Left ventricle myocardium superior (tissue), 1 donor: Measurements from ENCODE around the gene KIF1A. TPM values are rescaled to one million over a fixed set of nuclear protein-coding genes. Genes with fewer than 3 reads are reported as not detected.
A peak's percentile ranks its signal among the peaks of the same experiment; 100 is the strongest.

ENCODE experiments used
- ATAC-seq: fragments of 200-7000 bp; cut with Tn5 transposase; one replicate; pipeline ENCODE4 v1.9.1; 2020; ENCODE audit warnings: mild to moderate bottlenecking, moderate library complexity
- DNase-seq: peaks from one replicate; pipeline ENCODE4 v3.0.0-alpha.2; 2020
- intact Hi-C: fragments of 100-400 bp; cut with micrococcal nuclease; formaldehyde crosslinking; loops from one replicate; pipeline ENCODE4 v1.11.0; 2022
- total RNA-seq: library from RNA; stranded (reverse); fragmentation: NEBNext Ultra II Directional; extraction: Animal tissue kit (Norgen Biotek cat#: 25700); gene quantifications from one replicate; pipeline ENCODE4 v1.2.1, GENCODE V29; 2021
- donor health status: DM: no; HTN: yes; CAD: no; lungs with severe emphysema.

Gene KIF1A
- total RNA-seq, 1 donor from 2014 or later = 1.6 TPM

- DNase-seq (no peak), ATAC-seq (no peak)
- intact Hi-C loops = no loop called here
Measured at GRCh38 chr2:240823449-240824336, 3.7 kb upstream of the KIF1A start.

DNA sequence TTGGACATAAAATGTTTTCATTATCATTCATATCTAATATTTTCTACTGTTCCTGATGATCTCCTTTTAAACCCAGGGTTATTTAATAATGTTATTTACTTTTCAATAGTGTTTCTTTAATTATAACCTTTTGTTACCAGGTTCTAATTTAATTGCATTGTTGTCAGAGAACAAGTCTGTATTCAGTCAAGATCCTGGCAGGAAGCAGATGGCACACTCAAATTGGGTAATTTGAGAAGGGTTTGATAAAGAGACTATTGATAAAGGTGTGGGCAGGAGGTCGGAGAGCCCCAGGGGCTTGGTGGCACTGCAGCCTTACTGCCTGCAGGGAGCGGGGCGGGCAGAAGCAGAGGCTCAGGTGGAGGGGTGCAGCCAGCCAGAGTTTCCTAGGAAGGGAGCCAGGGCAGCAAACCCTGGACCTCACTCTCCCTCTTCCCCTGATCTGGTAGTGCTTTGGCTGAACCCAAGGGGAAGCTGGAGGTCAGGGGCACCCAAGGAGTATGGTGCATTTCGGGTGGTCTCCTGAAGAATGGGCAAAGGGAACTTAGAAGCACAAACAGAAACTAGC, 2.3 kb upstream of the KIF1A start:
- DNase-seq = no peak
- intact Hi-C loops = no loop called here
- no peak for ATAC-seq

- intact Hi-C loops = no loop called here
- ATAC-seq (no peak), DNase-seq (no peak)
Measured at GRCh38 chr2:240821429-240821778, 1.4 kb upstream of the KIF1A start.

GRCh38 chr2:240820607-240821428, 799 bp upstream of the KIF1A start:
- intact Hi-C loops = no loop called here
- ATAC-seq = no peak
- DNase-seq = no peak

DNA sequence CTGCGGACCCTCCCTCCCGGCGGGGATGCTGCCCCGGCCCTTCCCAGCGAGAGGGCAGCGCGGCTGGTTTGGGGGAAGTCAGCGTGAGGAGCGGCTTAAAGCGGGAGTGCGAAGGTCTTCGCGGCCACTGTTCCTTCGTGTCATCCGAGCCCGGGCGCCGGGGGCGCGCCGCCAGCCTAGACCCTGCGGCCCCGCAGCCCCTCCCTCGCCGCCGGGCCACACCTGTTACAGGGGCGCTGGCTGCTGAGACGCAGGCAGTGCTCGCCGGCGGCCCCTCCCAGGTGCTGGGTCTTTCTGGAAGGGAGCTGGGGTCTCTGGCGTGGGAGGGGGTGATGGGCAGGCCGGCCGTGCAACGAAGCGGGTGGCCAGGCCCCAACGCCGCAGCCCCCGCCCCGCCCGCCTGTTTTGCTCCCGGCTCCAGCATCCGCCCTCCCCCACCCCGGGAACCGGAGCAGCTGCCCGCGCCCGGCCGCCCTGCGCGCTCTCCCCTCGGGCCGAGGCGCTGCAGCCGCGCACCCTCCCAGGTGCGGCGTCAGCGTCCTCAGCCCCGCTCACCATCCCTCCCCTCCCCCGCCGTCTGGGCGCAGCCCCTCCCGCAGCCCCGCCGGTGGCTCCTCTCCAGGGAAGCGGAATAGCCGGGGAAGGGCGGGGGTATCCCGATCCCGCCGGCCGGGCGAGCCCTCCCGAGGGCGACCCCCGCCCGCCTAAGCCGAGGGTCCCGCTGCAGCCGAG, 727 bp downstream of the KIF1A start:
- intact Hi-C loops = no loop called here
- peak; percentile 18 for ATAC-seq
- DNase-seq = no peak

- ATAC-seq = no peak
- DNase-seq = no peak
- intact Hi-C loops = no loop called here
Measured at GRCh38 chr2:240818293-240819125, 1.5 kb downstream of the KIF1A start.

GRCh38 chr2:240817496-240818292, 2.3 kb downstream of the KIF1A start:
- intact Hi-C loops = no loop called here
- no peak for DNase-seq
- ATAC-seq = no peak

DNA sequence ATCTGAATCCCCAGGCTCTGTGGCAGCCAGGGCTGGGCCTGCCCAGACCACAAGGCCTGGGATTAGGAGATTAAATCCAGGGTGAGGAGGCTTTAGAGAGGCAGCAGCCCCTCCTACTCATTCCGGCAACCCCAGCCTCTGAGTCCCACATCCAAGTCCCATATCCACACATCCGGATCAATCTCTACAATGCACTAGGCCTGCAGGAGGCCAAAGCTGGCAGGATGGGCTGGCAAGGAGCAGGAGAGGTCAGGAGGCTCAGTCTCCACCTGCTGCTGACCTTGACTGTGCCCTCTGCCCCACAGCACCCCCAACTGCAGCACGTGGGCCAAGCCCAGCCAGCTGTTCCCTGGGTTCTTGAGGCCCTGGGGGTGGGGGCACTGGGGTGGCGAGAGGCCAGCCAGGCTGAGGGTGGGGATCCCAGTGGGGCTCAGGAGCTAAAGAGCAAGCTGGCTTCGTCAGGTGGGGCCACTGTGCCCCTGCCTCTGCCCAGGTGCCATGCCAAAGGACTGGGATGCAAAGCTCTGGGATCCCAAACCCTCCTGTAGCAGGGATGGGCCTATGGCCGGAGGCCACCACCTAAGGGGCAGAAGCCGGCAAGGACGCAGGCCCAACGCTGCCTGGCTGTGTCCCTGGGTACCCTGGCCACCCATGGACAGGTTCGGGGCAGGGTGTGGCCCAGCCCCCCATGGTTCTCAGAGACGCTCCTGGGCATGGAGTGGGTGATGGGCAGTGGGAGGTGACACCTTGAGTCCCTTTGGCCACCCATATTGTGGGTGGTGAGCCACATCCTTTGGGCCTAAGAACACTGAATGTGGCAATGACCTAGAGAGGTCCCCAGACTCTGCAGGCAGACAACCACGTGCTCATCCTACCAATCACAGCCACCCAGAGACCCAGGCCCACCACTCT, 3.2 kb downstream of the KIF1A start:
- ATAC-seq = no peak
- intact Hi-C loops = no loop called here
- DNase-seq = no peak

GRCh38 chr2:240815761-240816583, 4.0 kb downstream of the KIF1A start:
- ATAC-seq (no peak), DNase-seq (no peak)
- intact Hi-C loops = no loop called here

- no peak for ATAC-seq
- intact Hi-C loops = no loop called here
- peak; percentile 9 for DNase-seq
Measured at GRCh38 chr2:240814946-240815760, 4.9 kb downstream of the KIF1A start.

GRCh38 chr2:240814280-240814679, 5.7 kb downstream of the KIF1A start:
- intact Hi-C loops = no loop called here
- ATAC-seq = no peak
- no peak for DNase-seq

GRCh38 chr2:240813231-240813921, 6.6 kb downstream of the KIF1A start:
- ATAC-seq (no peak), DNase-seq (peak; percentile 11)
- intact Hi-C loops = no loop called here

DNA sequence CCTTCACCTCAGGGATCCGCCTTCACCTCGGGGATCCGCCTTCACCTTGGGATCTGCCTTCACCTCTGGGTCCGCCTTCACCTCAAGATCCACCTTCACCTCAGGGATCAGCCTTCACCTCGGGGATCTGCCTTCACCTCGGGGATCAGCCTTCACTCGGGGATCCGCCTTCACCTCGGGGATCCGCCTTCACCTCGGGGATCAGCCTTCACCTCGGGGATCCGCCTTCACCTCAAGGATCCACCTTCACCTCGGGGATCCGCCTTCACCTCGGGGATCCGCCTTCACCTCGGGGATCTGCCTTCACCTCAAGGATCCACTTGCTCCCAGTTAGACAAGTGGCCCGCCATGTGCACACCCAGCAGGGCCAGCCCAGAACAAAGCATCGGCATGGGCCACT, 7.3 kb downstream of the KIF1A start:
- ATAC-seq (no peak), DNase-seq (peak; percentile 16)
- intact Hi-C loops = no loop called here

DNA sequence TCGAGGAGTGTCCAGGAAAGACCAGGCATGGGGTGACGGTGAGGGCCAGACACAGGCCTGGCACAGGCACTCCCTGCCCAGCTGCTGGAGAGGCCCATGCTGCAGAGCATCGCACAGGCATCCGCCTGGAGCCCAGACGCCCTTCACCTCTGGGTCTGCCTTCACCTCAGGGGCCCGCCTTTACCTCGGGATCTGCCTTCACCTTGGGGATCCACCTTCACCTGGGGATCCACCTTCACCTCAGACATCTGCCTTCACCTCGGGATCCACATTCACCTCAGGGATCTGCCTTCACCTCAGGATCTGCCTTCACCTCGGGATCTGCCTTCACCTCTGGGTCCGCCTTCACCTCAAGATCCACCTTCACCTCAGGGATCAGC, 7.7 kb downstream of the KIF1A start:
- no peak for DNase-seq
- ATAC-seq = no peak
- intact Hi-C loops = no loop called here
